ENCODE data around the gene KCNQ1.

DNA sequence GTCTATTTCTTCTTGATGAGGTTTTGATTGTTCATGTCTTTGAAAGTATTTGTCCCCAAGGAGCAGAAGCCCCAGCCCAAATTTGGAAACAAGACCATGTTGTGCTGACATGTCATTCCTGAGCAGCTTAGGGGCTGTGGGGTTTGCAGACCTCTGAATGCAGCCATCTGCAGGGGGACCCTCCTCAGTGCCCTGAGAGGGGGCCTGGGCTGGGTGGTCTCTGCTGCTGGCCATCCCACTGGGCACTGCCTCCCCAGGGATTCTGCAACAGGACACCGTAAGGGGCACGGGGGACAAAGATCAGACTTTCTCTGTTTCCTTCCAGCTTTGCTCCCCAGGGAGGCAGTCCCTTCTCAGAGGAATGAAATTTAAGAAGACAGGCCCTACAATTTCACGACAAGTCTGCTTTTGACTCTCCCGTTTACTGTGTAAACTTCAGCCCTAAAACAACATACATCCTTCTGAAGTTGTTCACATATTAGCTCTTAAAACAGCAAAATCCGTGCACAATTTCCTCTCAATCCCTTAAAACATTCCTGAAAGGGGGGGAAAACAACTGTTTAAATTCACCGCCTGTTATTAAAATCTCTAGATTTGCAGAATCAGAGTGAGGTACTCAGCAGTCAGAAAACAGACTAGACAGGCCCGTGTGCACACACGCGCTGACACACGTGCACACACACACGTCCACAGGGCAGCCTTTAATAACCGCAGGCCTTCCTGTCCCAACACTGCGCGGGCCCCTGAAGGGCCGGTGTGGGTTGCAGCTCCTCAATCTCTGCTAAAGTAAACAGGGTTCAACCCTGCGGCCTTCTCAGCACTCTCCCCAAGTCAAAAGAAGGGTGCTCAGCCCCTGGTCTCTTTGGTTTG, 109.8 kb downstream of the KCNQ1 start:
- no peak for TF ChIP-seq EZH2 (IDR thresholded peaks at IDR 0.05; ENCODE audit: insufficient read depth, poor library complexity, severe bottlenecking)
- no peak for TF ChIP-seq EZH2phosphoT487 (IDR thresholded peaks at IDR 0.05; ENCODE audit: insufficient read depth, low read depth)
